PC-3 (cell line): ENCODE data around the gene BACH2. TPM values are rescaled to one million over a fixed set of nuclear protein-coding genes. Genes with fewer than 3 reads are reported as not detected.
A peak's percentile ranks its signal among the peaks of the same experiment; 100 is the strongest.
"Not testable (repeated sequence)": the region's sequence is repeated elsewhere in the genome, so short reads cannot be mapped to it uniquely, and the experiment has no call there.

ENCODE experiments used
- ATAC-seq: fragments of 200-7000 bp; cut with Tn5 transposase; 2 replicates; pipeline ENCODE4 v1.9.1; 2020; ENCODE audit warnings: mild to moderate bottlenecking, moderate library complexity
- BruUV-seq: library from RNA; stranded (reverse); fragments of 400-500 nt; replicated peaks from 2 replicates; lab custom pipeline; 2021; lab: Mats Ljungman, UMichigan
- CTCF ChIA-PET: fragments of 300-600 bp; sonication (Branson Sonifier 250); formaldehyde crosslinking; loops from one replicate; lab custom pipeline; 2022; ENCODE audit warnings: antibody characterized with exemption; lab: Charles Lee
- POLR2A ChIA-PET: fragments of 300-600 bp; sonication (Branson Sonifier 250); formaldehyde crosslinking; loops from one replicate; lab custom pipeline; 2022; ENCODE audit warnings: antibody characterized with exemption; ENCODE audit not compliant: unreplicated experiment; lab: Charles Lee
- DNase-seq: peaks from one replicate; pipeline ENCODE4 v3.0.0-alpha.2; 2015
- H2AFZ ChIP-seq: fragments of 300-600 bp; sonication (generic); 2 replicates; pipeline ENCODE4 v1.6.0; 2016; ENCODE audit warnings: antibody characterized with exemption, low read length
- H3F3A ChIP-seq: fragments of 300-600 bp; sonication (generic); one replicate; pipeline ENCODE4 v1.6.0; 2017; ENCODE audit warnings: antibody characterized with exemption, low read length, control low read depth, mild to moderate bottlenecking; ENCODE audit not compliant: unreplicated experiment
- H3K27ac ChIP-seq: fragments of 300-600 bp; sonication (generic); 2 replicates; pipeline ENCODE4 v1.5.1; 2016; ENCODE audit warnings: mild to moderate bottlenecking, low read length
- H3K27me3 ChIP-seq: fragments of 300-600 bp; sonication (generic); 2 replicates; pipeline ENCODE4 v1.6.1; 2016; ENCODE audit warnings: low read length, mixed read lengths
- H3K36me3 ChIP-seq: fragments of 300-600 bp; sonication (generic); 2 replicates; pipeline ENCODE4 v1.6.1; 2016; ENCODE audit warnings: low read depth, mixed run types, low read length, mixed read lengths
- H3K4me1 ChIP-seq: fragments of 300-600 bp; sonication (generic); 2 replicates; pipeline ENCODE4 v1.5.1; 2016; ENCODE audit warnings: low read length; ENCODE audit not compliant: insufficient read depth
- H3K4me2 ChIP-seq: fragments of 300-600 bp; sonication (generic); 2 replicates; pipeline ENCODE4 v1.6.0; 2016; ENCODE audit warnings: low read length
- H3K4me3 ChIP-seq: fragments of 300-600 bp; sonication (generic); 2 replicates; pipeline ENCODE4 v1.5.1; 2016; ENCODE audit warnings: mild to moderate bottlenecking, low read length, mixed read lengths
- H3K79me2 ChIP-seq: fragments of 300-600 bp; sonication (generic); 2 replicates; pipeline ENCODE4 v1.6.1; 2017; ENCODE audit warnings: low read length, mixed read lengths
- H3K9ac ChIP-seq: fragments of 300-600 bp; sonication (generic); 2 replicates; pipeline ENCODE4 v1.6.0; 2016; ENCODE audit warnings: mild to moderate bottlenecking, low read length
- H3K9me2 ChIP-seq: fragments of 300-600 bp; sonication (generic); replicated peaks from 2 replicates; pipeline ENCODE4 v1.6.1; 2016; ENCODE audit warnings: mixed run types, low read length, mixed read lengths
- H3K9me3 ChIP-seq: fragments of 300-600 bp; sonication (generic); 2 replicates; pipeline ENCODE4 v1.6.1; 2016; ENCODE audit warnings: low read length, mixed read lengths
- H4K20me1 ChIP-seq: fragments of 300-600 bp; sonication (generic); 2 replicates; pipeline ENCODE4 v1.6.1; 2016; ENCODE audit warnings: low read length, mixed read lengths
- CTCF ChIP-seq: fragments of 300-600 bp; sonication (generic); conservative IDR thresholded peaks from 2 replicates; pipeline ENCODE4 v1.5.1; 2017; ENCODE audit warnings: antibody characterized with exemption, low read depth, mild to moderate bottlenecking, low read length
- EZH2 ChIP-seq: fragments of 300-600 bp; sonication (generic); IDR thresholded peaks from one replicate; pipeline ENCODE4 v1.6.1; 2017; ENCODE audit warnings: antibody characterized with exemption, mild to moderate bottlenecking, low read length; ENCODE audit not compliant: unreplicated experiment
- EZH2phosphoT487 ChIP-seq: fragments of 300-600 bp; sonication (generic); IDR thresholded peaks from 2 replicates; pipeline ENCODE4 v1.6.1; 2018; ENCODE audit warnings: mild to moderate bottlenecking, antibody characterized with exemption, low read length, borderline replicate concordance
- intact Hi-C: fragments of 100-400 bp; cut with micrococcal nuclease; formaldehyde crosslinking; loops from 2 replicates; pipeline ENCODE4 v1.9.0; 2023
- total RNA-seq: library from RNA; depleted of rRNA; stranded (reverse); fragments of >200 nt; gene quantifications from 2 replicates; pipeline ENCODE4 v1.2.3, GENCODE V29; 2014

The BACH2 gene
- total RNA-seq, 1 experiment from 2014 or later = 7.0 TPM

DNA sequence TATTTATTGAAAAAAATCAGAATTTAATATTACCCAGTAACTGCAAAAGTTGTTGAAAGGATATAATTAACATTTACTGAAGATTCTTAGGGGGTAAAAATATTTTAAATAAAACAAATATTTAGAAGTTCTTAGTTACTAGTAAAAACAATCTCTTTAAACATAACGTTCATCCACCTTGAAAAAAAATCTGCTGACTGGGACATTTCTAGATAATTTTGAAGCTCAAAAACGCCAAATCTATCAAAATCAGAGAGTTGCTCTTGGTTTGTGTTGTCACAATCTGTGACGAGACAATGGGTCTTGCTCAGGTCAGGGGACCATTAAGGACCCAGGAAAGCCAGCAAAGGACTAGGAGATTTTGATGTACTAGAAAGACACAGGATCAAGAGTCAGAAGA lies 177.0 kb downstream of the BACH2 start:
- intact Hi-C loops = no loop called here
- CTCF ChIA-PET = no interaction called here
- POLR2A ChIA-PET = no interaction called here
- Histone ChIP-seq H3K4me1 (no peaks in the 10 kb centered on the region), H4K20me1 (no peaks in the 10 kb centered on the region), H3K27ac (no peak overlapping the region), H2AFZ (no peak overlapping the region), H3K9me3 (no peaks in the 10 kb centered on the region), H3K4me2 (no peak overlapping the region), H3K4me3 (no peak overlapping the region), H3K9ac (no peak overlapping the region), H3K36me3 (no peaks in the 10 kb centered on the region), H3K27me3 (no peaks in the 10 kb centered on the region), H3F3A (no peaks in the 10 kb centered on the region), H3K79me2 (no peaks in the 10 kb centered on the region), H3K9me2 (no peaks in the 10 kb centered on the region)
- ATAC-seq = no peak
- no peak for TF ChIP-seq CTCF
- TF ChIP-seq EZH2phosphoT487 = no peak
- TF ChIP-seq EZH2 = no peak
- DNase-seq = no peak
- BruUV-seq = no TSS peak

- ATAC-seq (no peak), DNase-seq (no peak)
- POLR2A ChIA-PET = no interaction called here
- BruUV-seq = no TSS peak
- H3K27ac ChIP-seq = no peak overlapping the region
- no peaks in the 10 kb centered on the region for H3K27me3 ChIP-seq
- CTCF ChIA-PET = no interaction called here
- no peak overlapping the region for H3K4me2 ChIP-seq
- no peaks in the 10 kb centered on the region for H3K36me3 ChIP-seq
- H4K20me1 ChIP-seq = no peaks in the 10 kb centered on the region
- no peak overlapping the region for H3K9ac ChIP-seq
- 0 out of 2 replicates have a peak, but pooled peaks have one; percentile 21 for TF ChIP-seq CTCF
- no peak for TF ChIP-seq EZH2
- TF ChIP-seq EZH2phosphoT487 = no peak
- no peaks in the 10 kb centered on the region for H3K79me2 ChIP-seq
- no peaks in the 10 kb centered on the region for H3K9me2 ChIP-seq
- H3F3A ChIP-seq = no peaks in the 10 kb centered on the region
- no peaks in the 10 kb centered on the region for H3K9me3 ChIP-seq
- no peak overlapping the region for H2AFZ ChIP-seq
- intact Hi-C loops = no loop called here
- H3K4me1 ChIP-seq = no peaks in the 10 kb centered on the region
- no peak overlapping the region for H3K4me3 ChIP-seq
Observed at GRCh38 chr6:90118581-90118980, 178.1 kb downstream of the BACH2 start.

GRCh38 chr6:90118069-90118468 lies 178.6 kb downstream of the BACH2 start:
- ATAC-seq = no peak
- no peak overlapping the region for H3K4me2 ChIP-seq
- no peak overlapping the region for H3K9ac ChIP-seq
- CTCF ChIA-PET = no interaction called here
- H3K27me3 ChIP-seq = no peaks in the 10 kb centered on the region
- no peaks in the 10 kb centered on the region for H3K36me3 ChIP-seq
- H3K79me2 ChIP-seq = no peaks in the 10 kb centered on the region
- H3F3A ChIP-seq = no peaks in the 10 kb centered on the region
- H3K27ac ChIP-seq = no peak overlapping the region
- TF ChIP-seq CTCF (no peak), EZH2 (no peak), EZH2phosphoT487 (no peak)
- no peaks in the 10 kb centered on the region for H3K9me2 ChIP-seq
- no peak overlapping the region for H3K4me3 ChIP-seq
- H4K20me1 ChIP-seq = no peaks in the 10 kb centered on the region
- H2AFZ ChIP-seq = no peak overlapping the region
- POLR2A ChIA-PET = no interaction called here
- no peak for DNase-seq
- no TSS peak for BruUV-seq
- no peaks in the 10 kb centered on the region for H3K4me1 ChIP-seq
- no peaks in the 10 kb centered on the region for H3K9me3 ChIP-seq
- intact Hi-C loops = no loop called here

GRCh38 chr6:90116126-90116525 lies 180.5 kb downstream of the BACH2 start:
- H4K20me1 ChIP-seq, H3K4me3 ChIP-seq, ATAC-seq, DNase-seq, H3K27me3 ChIP-seq, H3F3A ChIP-seq, H2AFZ ChIP-seq, POLR2A ChIA-PET, CTCF ChIA-PET, H3K4me1 ChIP-seq, H3K9me2 ChIP-seq, intact Hi-C loops, H3K36me3 ChIP-seq, H3K4me2 ChIP-seq, H3K9ac ChIP-seq, H3K79me2 ChIP-seq, H3K9me3 ChIP-seq, BruUV-seq, H3K27ac ChIP-seq: not testable (repeated sequence)
